IMR-90 (cell line): ENCODE data around the gene RIPPLY3. TPM values are rescaled to one million over a fixed set of nuclear protein-coding genes. Genes with fewer than 3 reads are reported as not detected.

Source experiments
- ATAC-seq: fragments of 200-7000 bp; cut with Tn5 transposase; 2 replicates; pipeline ENCODE4 v1.9.1; 2020; ENCODE audit warnings: low read depth, mild to moderate bottlenecking, moderate library complexity
- BruUV-seq: library from RNA; stranded (reverse); fragments of 400-500 nt; replicated peaks from 2 replicates; lab custom pipeline; 2021; lab: Mats Ljungman, UMichigan
- CTCF ChIA-PET: fragments of 300-600 bp; formaldehyde crosslinking; extraction: SDS; loops from one replicate; lab custom pipeline; 2021; ENCODE audit warnings: antibody characterized with exemption; lab: Yijun Ruan, JAX
- POLR2A ChIA-PET: fragments of 300-600 bp; sonication (Branson Sonifier 250); formaldehyde crosslinking; loops from one replicate; lab custom pipeline; 2022; ENCODE audit warnings: antibody characterized with exemption; ENCODE audit not compliant: unreplicated experiment; lab: Charles Lee
- DNase-seq: peaks from one replicate; pipeline ENCODE4 v3.0.0; 2013
- H2AFZ ChIP-seq: replicated peaks from 2 replicates; pipeline ENCODE3; 2013; ENCODE audit warnings: low read length, mild to moderate bottlenecking; ENCODE audit not compliant: poor library complexity
- H2AK5ac ChIP-seq: 2 replicates; pipeline ENCODE4 v1.6.1; 2013; ENCODE audit warnings: low read depth, low read length, inconsistent platforms
- H2AK9ac ChIP-seq: replicated peaks from 2 replicates; pipeline ENCODE3; 2013; ENCODE audit warnings: mild to moderate bottlenecking, low read depth, low read length, moderate library complexity; ENCODE audit not compliant: poor library complexity
- H2BK120ac ChIP-seq: 2 replicates; pipeline ENCODE4 v1.6.1; 2013; ENCODE audit warnings: low read depth, low read length, inconsistent platforms
- H2BK15ac ChIP-seq: 3 replicates; pipeline ENCODE4 v1.6.1; 2013; ENCODE audit warnings: low read depth, low read length, inconsistent platforms
- H2BK20ac ChIP-seq: 2 replicates; pipeline ENCODE4 v1.6.1; 2013; ENCODE audit warnings: low read depth, mild to moderate bottlenecking, inconsistent platforms, low read length, moderate library complexity
- H2BK5ac ChIP-seq: 2 replicates; pipeline ENCODE4 v1.6.1; 2013; ENCODE audit warnings: mild to moderate bottlenecking, low read depth, low read length, inconsistent platforms; ENCODE audit not compliant: poor library complexity, severe bottlenecking
- H3K14ac ChIP-seq: replicated peaks from 2 replicates; pipeline ENCODE4 v1.6.1; 2013; ENCODE audit warnings: low read depth, low read length, inconsistent platforms
- H3K18ac ChIP-seq: 2 replicates; pipeline ENCODE4 v1.6.1; 2013; ENCODE audit warnings: low read depth, low read length, control low read depth
- H3K23ac ChIP-seq: 2 replicates; pipeline ENCODE4 v1.6.1; 2013; ENCODE audit warnings: low read depth, low read length, inconsistent platforms
- H3K27ac ChIP-seq: 2 replicates; pipeline ENCODE4 v1.5.1; 2013; ENCODE audit warnings: mild to moderate bottlenecking, control low read depth, low read length; ENCODE audit not compliant: insufficient read depth
- H3K27me3 ChIP-seq: 2 replicates; pipeline ENCODE4 v1.6.1; 2013; ENCODE audit warnings: low read length; ENCODE audit not compliant: control insufficient read depth, insufficient read depth
- H3K36me3 ChIP-seq: 2 replicates; pipeline ENCODE4 v1.6.1; 2013; ENCODE audit warnings: low read length, mixed read lengths; ENCODE audit not compliant: control insufficient read depth, insufficient read depth
- H3K4ac ChIP-seq: 2 replicates; pipeline ENCODE4 v1.6.1; 2013; ENCODE audit warnings: low read depth, low read length, inconsistent platforms
- H3K4me1 ChIP-seq: 2 replicates; pipeline ENCODE4 v1.6.1; 2013; ENCODE audit warnings: low read length, mixed read lengths; ENCODE audit not compliant: control insufficient read depth, insufficient read depth
- H3K4me2 ChIP-seq: 2 replicates; pipeline ENCODE4 v1.6.1; 2013; ENCODE audit warnings: low read depth, mild to moderate bottlenecking, control low read depth, low read length, moderate library complexity
- H3K4me3 ChIP-seq: 2 replicates; pipeline ENCODE4 v1.5.1; 2013; ENCODE audit warnings: low read depth, mild to moderate bottlenecking, control low read depth, low read length, moderate library complexity; ENCODE audit not compliant: insufficient read depth
- H3K56ac ChIP-seq: 2 replicates; pipeline ENCODE4 v1.6.1; 2013; ENCODE audit warnings: low read length, inconsistent platforms; ENCODE audit not compliant: insufficient read depth; ENCODE audit errors: extremely low read depth
- H3K79me1 ChIP-seq, 2 experiments: 2 replicates each; pipeline ENCODE4 v1.6.1; 2013; ENCODE audit warnings: low read length in 2 of 2, inconsistent platforms in 1 of 2, low read depth in 1 of 2
- H3K9ac ChIP-seq: 2 replicates; pipeline ENCODE4 v1.6.1; 2013; ENCODE audit warnings: low read depth, low read length, control low read depth
- H3K9me1 ChIP-seq: 2 replicates; pipeline ENCODE4 v1.6.1; 2013; ENCODE audit warnings: low read length, inconsistent platforms; ENCODE audit not compliant: insufficient read depth
- H3K9me3 ChIP-seq: 2 replicates; pipeline ENCODE4 v1.6.1; 2013; ENCODE audit warnings: low read length; ENCODE audit not compliant: control insufficient read depth, insufficient read depth
- H4K20me1 ChIP-seq: 2 replicates; pipeline ENCODE4 v1.6.1; 2013; ENCODE audit warnings: low read length, inconsistent platforms; ENCODE audit not compliant: insufficient read depth
- H4K5ac ChIP-seq: 2 replicates; pipeline ENCODE4 v1.6.1; 2013; ENCODE audit warnings: mild to moderate bottlenecking, low read depth, low read length, control low read depth
- H4K8ac ChIP-seq, 2 experiments: 2 replicates each; pipeline ENCODE4 v1.6.1; 2013; ENCODE audit warnings: low read depth in 2 of 2, low read length in 2 of 2, control low read depth in 1 of 2, inconsistent platforms in 1 of 2
- H4K91ac ChIP-seq: 2 replicates; pipeline ENCODE4 v1.6.1; 2013; ENCODE audit warnings: low read depth, low read length, inconsistent platforms; ENCODE audit not compliant: insufficient read depth
- MAFK ChIP-seq: IDR thresholded peaks from 2 replicates; pipeline ENCODE4 v1.6.1; 2012; ENCODE audit warnings: low read depth, low read length, improper control_type of control experiment
- MAZ ChIP-seq: IDR thresholded peaks from 2 replicates; pipeline ENCODE4 v1.6.1; 2012; ENCODE audit warnings: low read depth, mild to moderate bottlenecking, low read length, improper control_type of control experiment, moderate library complexity, borderline replicate concordance
- MXI1 ChIP-seq: IDR thresholded peaks from 2 replicates; pipeline ENCODE4 v1.6.1; 2012; ENCODE audit warnings: low read depth, mild to moderate bottlenecking, low read length, moderate library complexity, borderline replicate concordance
- POLR2A ChIP-seq: IDR thresholded peaks from 2 replicates; pipeline ENCODE4 v1.6.1; 2012; ENCODE audit warnings: mild to moderate bottlenecking, low read depth, low read length
- WGBS, 2 experiments: methylation state at CpG; one replicate each; pipeline versions ENCODE4 v1.1.5 to v1.1.7; 2013; ENCODE audit warnings: missing lambda C conversion rate in 2 of 2; ENCODE audit not compliant: insufficient read length in 1 of 2; ENCODE audit errors: extremely low coverage in 2 of 2; 5-methylcytosine and 5-hydroxymethylcytosine counted together
- dilution Hi-C: fragments of 300-500 bp; cut with HindIII; formaldehyde crosslinking; loops from one replicate; pipeline ENCODE4 v1.14.3; 2018; ENCODE audit warnings: low sequenced_read_pairs; ENCODE audit not compliant: unreplicated experiment
- in situ Hi-C: fragments of 300-500 bp; cut with MboI; formaldehyde crosslinking; loops from 3 replicates; pipeline ENCODE4 v1.14.3; 2019; ENCODE audit warnings: low sequenced_read_pairs, inconsistent platforms, mixed read lengths
- intact Hi-C: fragments of 100-400 bp; cut with micrococcal nuclease; formaldehyde crosslinking; loops from 2 replicates; pipeline ENCODE4 v1.10.0; 2022
- polyA plus RNA-seq, 3 experiments: library from polyadenylated mRNA; depleted of rRNA; stranded (reverse); fragments of >200 nt; gene quantifications; 2 replicates each; pipeline ENCODE4 v1.2.3, GENCODE V29; 2012; ENCODE audit warnings: low replicate concordance in 1 of 3
- total RNA-seq: library from RNA; depleted of rRNA; stranded (reverse); fragments of >200 nt; gene quantifications from 2 replicates; pipeline ENCODE4 v1.2.3, GENCODE V29; 2012
- TF ChIP-seq, protein P1 (sequence below): fragments of 150-350 bp; IDR thresholded peaks from 2 replicates; pipeline ENCODE4 v1.6.1; 2017; ENCODE audit warnings: mild to moderate bottlenecking, antibody characterized with exemption, low read length, low read depth
- TF ChIP-seq, protein P2 (sequence below): conservative IDR thresholded peaks from 2 replicates; pipeline ENCODE4 v1.5.1; 2012; ENCODE audit warnings: mild to moderate bottlenecking, low read depth, low read length, improper control_type of control experiment

The RIPPLY3 gene
- total and polyA plus RNA-seq, 2 of the 4 experiments (the other 2 are of a cell fraction): 0.10 TPM; not detected in 1

DNA sequence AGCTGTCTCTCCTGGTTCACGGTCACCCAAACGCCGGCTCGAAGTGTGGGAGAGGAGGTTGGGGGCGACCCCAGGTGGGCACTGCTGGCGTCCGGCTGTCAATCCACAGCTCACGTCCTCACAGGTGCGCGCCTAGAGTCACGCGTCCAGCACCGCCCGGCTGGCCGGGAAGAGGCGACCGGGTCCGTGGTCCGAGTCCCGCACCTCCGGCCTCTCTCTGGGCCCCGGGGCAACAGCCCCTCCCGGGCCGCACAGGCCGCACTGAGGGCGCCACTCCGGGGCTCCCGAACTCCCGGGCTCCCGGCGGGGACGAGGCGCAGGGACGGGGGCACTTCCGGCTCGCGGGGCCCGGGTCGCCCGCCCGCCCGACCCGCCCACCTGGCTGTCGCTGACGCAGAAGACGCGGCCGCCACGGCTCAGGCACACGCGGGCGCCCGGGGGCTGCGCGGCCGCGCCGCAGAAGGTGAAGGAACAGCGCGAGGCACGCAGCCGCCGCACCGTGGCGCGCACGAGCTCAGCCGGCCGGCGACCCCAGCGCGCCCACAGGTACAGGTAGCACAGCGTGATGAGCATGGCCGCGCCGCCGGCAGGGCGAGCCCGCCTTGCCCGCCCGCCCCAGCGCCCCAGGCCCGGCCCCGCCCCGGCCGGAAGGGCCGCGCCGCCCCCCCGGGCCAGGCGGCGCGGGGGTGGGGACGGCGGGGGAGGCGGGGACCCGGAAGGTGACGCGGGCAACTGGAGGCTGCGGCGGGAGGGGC lies 40.3 kb upstream of the RIPPLY3 start, which contains the start of gene HLCS:
HLCS (minus strand) TSS at position 604 of the 755 bp plus-strand sequence; CDS start at position 573, 31 bp downstream.
- Histone ChIP-seq H2BK20ac (peak within 1 kb of the TSS; percentile 1; the same call in 1 of the 2 replicates), H3K27me3 (no peaks in the 10 kb centered on the region), H3K9me1 (peaks cover 7% of the 10 kb centered on the region), H4K5ac (peak within 1 kb of the TSS; percentile 90), H2BK15ac (peak within 1 kb of the TSS; percentile 48; the same call in 1 of the 3 replicates), H3K27ac (peak within 1 kb of the TSS; percentile 78), H2BK120ac (peak within 1 kb of the TSS; percentile 35; the same call in 1 of the 2 replicates), H3K4me1 (peaks cover 3% of the 10 kb centered on the region), H3K4ac (peak within 1 kb of the TSS; percentile 86), H2AK5ac (peak within 1 kb of the TSS; percentile 76), H4K8ac (peak within 1 kb of the TSS; percentile 94 to 95), H3K4me3 (peak within 1 kb of the TSS; percentile 100), H3K9me3 (no peaks in the 10 kb centered on the region), H2AFZ (peak within 1 kb of the TSS; percentile 97), H3K9ac (peak within 1 kb of the TSS; percentile 87), H3K79me1 (peaks cover 13 to 25% of the 10 kb centered on the region in 2 experiments), H3K14ac (peak within 1 kb of the TSS; percentile 80), H4K91ac (peak within 1 kb of the TSS; percentile 69), H3K4me2 (peak within 1 kb of the TSS; percentile 98), H2BK5ac (peak within 1 kb of the TSS; percentile 79), H3K18ac (peak within 1 kb of the TSS; percentile 0; the same call in 1 of the 2 replicates), H2AK9ac (peak within 1 kb of the TSS; percentile 92), H3K23ac (peak within 1 kb of the TSS; percentile 66), H4K20me1 (no peaks in the 10 kb centered on the region), H3K56ac (peak within 1 kb of the TSS; percentile 56; the same call in 1 of the 2 replicates), H3K36me3 (peaks cover under 1% of the 10 kb centered on the region)
- DNase-seq (peak; percentile 36), ATAC-seq (peak; percentile 92)
- intact Hi-C loops: no loop called here
- BruUV-seq: no TSS peak
- WGBS, 2 experiments: 1% methylated on average over 32 of the region's 101 CpGs; no CpG with 5 or more reads in 1 of the 2 experiments
- ChIA-PET CTCF (interaction anchor here (1.5 kb wide), 1 partner anchor 11 kb away, joined by 6 read pairs; no protein-coding TSS in a partner anchor), POLR2A (interaction anchor here (0.7 kb wide), 2 partner anchors 28 to 155 kb away, joined by 7 to 8 read pairs; no protein-coding TSS in a partner anchor)
- dilution Hi-C loops: no loop called here
- in situ Hi-C loops: no loop called here
- TF ChIP-seq MXI1 (peak; percentile 38; the same call in 1 of the 2 replicates), MAZ (peak; percentile 52; the same call in 1 of the 2 replicates), POLR2A (peak; percentile 65; the same call in 1 of the 2 replicates), MAFK (no peak)
- TF ChIP-seq, protein P1, sequence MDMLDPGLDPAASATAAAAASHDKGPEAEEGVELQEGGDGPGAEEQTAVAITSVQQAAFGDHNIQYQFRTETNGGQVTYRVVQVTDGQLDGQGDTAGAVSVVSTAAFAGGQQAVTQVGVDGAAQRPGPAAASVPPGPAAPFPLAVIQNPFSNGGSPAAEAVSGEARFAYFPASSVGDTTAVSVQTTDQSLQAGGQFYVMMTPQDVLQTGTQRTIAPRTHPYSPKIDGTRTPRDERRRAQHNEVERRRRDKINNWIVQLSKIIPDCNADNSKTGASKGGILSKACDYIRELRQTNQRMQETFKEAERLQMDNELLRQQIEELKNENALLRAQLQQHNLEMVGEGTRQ: no peak
- TF ChIP-seq, protein P2, sequence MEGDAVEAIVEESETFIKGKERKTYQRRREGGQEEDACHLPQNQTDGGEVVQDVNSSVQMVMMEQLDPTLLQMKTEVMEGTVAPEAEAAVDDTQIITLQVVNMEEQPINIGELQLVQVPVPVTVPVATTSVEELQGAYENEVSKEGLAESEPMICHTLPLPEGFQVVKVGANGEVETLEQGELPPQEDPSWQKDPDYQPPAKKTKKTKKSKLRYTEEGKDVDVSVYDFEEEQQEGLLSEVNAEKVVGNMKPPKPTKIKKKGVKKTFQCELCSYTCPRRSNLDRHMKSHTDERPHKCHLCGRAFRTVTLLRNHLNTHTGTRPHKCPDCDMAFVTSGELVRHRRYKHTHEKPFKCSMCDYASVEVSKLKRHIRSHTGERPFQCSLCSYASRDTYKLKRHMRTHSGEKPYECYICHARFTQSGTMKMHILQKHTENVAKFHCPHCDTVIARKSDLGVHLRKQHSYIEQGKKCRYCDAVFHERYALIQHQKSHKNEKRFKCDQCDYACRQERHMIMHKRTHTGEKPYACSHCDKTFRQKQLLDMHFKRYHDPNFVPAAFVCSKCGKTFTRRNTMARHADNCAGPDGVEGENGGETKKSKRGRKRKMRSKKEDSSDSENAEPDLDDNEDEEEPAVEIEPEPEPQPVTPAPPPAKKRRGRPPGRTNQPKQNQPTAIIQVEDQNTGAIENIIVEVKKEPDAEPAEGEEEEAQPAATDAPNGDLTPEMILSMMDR: peak; percentile 36; the same call in 1 of the 2 replicates
